Testis (tissue), 2 donors: Measurements from ENCODE around the gene SETD2.

Source experiments
- CTCF ChIP-seq, 3 experiments: fragments of 450-650 bp in 2 of 3; fragments of 200-600 bp in 1 of 3; sonication (generic) in 1 of 3; IDR thresholded peaks; one replicate each; pipeline ENCODE4 v1.5.1; 2016 to 2019; ENCODE audit warnings: antibody characterized with exemption in 3 of 3, mild to moderate bottlenecking in 2 of 3, moderate library complexity in 1 of 3
- POLR2A ChIP-seq: fragments of 450-650 bp; IDR thresholded peaks from one replicate; pipeline ENCODE4 v1.6.1; 2017; ENCODE audit warnings: antibody characterized with exemption, mild to moderate bottlenecking, moderate library complexity

GRCh38 chr3:47108546-47108945 is 55.4 kb downstream of the SETD2 start:
- no peak for TF ChIP-seq CTCF (IDR thresholded peaks at IDR 0.05)
- no peak for TF ChIP-seq POLR2A
